ENCODE data around the gene BRD7.

The BRD7 gene

GRCh38 chr16:50320310-50320709, 48.5 kb downstream of the BRD7 start:
- no peak for DNase-seq (ENCODE audit: low spot score)

GRCh38 chr16:50318796-50319578, 49.8 kb downstream of the BRD7 start:
- no peak for DNase-seq (ENCODE audit: low spot score)

GRCh38 chr16:50316848-50317630, 51.7 kb downstream of the BRD7 start:
- DNase-seq (ENCODE audit: low spot score) = no peak

- DNase-seq (ENCODE audit: low spot score) = no peak
These were observed 52.5 kb downstream of the BRD7 start for GRCh38 chr16:50316102-50316847.

DNA sequence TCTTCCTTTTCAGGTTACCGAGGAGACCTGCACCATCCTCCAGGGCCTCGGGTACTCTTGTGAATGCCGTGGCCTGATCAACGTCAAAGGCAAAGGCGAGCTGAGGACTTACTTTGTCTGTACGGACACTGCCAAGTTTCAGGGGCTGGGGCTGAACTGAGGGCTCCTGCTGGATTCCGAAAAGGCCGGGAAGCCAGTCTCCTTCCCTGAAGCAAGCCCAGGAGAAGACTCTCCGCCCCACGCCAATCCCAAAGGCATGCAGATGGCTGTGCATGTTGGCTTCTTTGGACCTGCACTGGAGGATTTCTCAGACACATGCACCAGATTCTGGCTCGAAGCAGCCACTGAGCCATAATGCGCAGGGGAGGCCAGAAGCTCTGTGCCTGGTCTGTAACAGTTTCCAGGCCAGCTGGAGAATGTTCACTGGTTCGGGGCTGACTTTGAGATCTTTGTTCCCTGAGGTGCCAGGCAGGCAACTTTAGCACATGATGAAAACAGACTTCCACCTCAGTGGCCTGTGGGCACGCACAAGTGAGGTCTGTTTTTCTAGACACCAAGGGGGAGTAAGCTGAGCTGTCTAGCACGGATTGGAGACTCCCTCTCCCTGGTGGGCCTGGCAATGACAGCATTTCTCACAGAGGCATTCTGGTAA, 53.3 kb downstream of the BRD7 start:
- no peak for DNase-seq (ENCODE audit: low spot score)

DNA sequence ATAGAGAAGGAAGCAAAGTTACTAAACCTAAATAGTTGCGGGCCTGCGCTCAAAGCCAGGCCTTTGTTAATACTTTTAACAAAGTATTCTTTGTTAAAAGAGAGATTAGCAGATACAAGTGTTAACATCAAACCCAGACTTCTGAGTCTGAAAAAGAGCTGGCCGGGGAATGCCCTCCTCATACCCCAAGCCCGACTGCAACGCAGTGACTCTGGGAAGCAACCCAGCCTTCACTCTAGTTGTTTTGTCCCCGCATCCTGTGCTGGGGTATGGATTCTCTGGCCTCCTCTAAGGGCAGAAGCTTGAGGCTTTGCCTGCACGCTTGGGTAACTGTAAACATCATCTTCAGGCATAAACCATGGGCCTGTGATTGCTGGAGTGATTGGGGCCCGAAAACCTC, 54.1 kb downstream of the BRD7 start:
- DNase-seq (ENCODE audit: low spot score) = no peak

DNA sequence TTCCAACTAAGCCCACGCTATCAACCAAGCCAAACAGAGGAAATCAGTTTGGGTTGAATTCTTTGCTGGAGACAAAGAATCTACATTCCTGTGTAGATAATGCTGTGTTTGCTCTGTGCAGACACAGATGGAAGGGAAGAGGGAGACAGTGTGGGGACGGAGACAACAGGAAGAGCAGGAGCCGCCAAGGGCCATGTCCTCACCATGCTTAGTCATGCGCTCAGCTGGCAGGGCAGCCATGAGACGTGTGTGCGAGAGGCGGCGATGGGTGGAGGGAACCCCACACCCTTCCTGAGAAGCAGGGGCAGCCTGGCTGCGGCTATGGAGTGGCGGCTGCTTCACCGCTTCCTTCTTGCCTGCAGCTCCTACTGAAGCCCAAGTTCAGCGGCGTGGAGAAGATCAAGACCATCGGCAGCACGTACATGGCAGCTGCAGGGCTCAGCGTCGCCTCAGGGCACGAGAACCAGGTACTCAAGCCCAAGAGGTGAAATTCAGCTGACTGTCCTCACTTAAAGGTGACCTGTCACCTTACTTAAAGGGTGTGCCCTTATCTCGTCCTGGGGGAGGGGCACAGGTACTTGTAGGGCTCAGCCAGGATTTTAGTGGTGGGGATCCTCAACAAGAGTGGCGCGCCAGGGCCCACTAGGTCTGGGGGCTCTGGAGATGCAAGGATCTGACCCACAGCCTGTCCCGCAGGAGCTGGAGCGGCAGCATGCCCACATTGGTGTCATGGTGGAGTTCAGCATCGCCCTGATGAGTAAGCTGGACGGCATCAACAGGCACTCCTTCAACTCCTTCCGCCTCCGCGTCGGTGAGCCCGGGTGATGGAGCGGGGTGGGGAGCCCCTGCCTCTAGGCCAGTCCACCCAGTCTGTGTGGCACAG, 55.0 kb downstream of the BRD7 start:
- DNase-seq (ENCODE audit: low spot score) = peak; percentile 89

DNA sequence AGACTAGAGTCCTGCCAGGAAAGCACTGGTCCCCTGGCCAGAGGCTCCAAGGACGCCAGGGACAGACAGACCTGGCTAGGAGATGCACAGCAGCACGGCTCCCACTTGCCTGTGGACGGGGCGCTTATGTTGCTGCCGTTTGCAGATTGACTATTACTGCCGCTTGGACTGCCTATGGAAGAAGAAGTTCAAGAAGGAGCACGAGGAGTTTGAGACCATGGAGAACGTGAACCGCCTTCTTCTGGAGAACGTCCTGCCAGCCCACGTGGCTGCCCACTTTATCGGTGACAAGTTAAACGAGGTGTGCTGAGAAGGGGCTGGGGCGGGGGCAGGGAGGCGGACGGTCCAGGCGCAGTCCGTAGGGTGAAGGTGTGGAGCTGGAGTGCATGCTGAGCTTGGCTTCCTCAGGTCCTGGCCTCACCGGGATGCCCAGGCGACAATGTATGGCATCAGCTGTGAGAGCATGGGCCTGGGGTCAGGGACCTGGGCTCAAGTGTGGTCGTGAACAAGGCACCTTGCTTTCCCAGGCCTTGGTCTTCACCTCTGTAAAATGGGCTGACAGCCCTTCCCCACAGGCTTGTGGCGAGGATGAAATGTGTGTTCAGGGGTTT, 56.8 kb downstream of the BRD7 start:
- DNase-seq (ENCODE audit: low spot score) = no peak

DNA sequence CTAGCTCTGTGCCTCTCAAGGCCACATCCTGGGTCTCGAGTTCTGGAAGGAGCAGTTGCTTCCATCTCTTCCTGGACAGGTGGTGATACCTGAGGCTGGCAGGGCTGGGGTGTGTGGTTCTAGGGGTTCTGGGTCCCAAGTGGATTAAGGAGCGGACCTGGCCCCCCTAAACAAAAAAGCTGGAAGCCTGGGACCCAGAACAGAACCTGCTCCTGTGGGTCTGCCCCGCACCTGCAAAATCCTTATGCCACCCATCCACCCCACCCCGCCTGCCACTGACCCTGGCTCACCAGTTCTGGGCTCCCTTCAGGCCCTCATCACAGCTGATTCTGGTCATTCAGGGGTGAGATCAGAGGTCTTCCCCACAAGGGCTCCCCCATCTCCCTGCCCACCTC, 57.7 kb downstream of the BRD7 start:
- DNase-seq (ENCODE audit: low spot score) = no peak

DNA sequence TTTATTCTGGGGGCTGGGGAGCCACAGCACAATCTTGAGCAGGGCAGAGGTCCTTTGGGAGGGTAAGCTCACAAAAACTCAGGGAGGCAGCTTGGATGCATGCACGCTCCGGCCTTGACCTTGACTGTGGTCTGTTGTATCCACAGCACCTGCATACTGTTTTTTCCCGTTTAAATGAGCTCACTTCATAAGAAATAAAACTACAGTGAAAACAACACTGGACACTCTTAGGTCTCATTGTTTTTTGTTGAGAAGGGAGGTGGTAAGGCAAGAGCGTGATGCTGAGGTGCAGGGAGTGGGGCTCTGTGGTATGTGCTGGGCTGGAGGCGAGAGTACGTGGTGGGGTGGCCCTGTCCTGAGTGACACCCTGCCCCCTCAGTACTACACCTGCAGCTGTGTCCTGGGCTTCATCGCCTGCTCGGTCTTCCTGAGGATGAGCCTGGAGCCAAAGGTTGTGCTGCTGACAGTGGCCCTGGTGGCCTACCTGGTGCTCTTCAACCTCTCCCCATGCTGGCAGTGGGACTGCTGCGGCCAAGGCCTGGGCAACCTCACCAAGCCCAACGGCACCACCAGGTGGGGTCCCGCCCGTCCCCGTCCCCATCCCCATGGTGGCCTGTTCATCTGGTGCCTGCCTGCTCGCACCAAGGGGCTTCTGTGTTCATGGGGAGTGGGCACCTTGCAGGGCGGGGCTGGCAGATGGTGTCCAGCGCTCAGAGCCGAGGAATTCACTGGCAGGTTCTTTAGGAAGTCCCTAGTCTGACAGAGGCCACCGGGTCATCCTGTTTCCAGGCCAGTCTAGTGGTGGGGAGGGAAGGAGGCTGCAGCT, 58.3 kb downstream of the BRD7 start:
- no peak for DNase-seq (ENCODE audit: low spot score)

DNA sequence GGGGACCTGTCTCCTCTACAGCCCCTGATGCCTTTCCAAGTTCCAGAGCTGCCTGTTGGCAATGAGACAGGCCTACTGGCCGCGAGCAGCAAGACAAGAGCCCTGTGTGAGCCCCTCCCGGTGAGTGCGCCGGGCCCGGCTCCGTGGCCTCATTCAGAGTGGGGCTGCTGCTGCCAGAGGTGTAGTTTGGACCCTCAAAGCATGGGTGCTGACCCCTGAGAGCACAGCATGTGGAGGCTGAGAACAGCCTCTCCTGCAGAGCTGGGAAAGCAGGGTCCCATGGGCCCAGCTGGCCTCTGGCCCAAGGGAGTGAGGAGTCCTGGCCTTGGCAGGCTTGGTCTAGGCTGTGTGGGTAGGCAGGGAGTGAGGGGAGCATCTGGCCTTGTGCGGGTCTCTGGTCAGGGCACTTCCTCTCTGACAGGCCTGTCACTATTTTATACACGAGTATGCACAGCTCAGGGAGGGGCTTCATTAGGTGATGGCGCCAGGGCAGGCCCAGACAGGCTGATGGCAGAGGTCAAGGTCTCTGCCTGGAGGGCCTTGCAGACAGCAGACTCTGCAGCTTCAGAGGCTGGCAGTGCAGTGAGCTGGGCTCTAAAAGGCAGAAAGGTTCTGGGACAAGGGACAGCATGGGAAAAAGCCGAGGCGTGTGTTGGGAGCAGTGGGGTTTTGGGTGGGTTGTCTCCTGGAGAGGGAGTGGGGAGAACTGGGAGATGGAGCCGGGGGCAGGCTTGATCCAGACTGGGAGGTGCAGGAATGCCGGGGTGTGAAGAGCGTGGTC, 59.1 kb downstream of the BRD7 start:
- DNase-seq (ENCODE audit: low spot score) = no peak

DNA sequence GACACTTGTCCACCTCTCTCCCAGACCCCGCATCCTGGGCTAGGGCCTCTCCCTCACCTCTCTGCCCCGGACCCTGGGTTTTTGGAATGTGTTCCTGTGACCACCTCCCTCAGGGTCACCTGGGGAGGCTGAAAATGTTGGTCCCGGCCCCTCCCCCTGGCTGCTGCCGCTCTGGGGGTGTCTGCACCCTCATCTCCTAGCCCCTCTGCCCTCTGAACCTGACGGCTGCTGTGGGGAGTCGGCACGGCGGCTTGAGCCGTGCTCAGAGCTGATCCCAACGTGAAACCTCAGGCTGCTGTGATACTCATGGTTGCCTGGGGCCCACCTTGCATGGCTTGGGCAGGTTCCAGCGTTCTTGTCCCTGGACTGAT, 59.6 kb downstream of the BRD7 start:
- DNase-seq (ENCODE audit: low spot score) = no peak

DNA sequence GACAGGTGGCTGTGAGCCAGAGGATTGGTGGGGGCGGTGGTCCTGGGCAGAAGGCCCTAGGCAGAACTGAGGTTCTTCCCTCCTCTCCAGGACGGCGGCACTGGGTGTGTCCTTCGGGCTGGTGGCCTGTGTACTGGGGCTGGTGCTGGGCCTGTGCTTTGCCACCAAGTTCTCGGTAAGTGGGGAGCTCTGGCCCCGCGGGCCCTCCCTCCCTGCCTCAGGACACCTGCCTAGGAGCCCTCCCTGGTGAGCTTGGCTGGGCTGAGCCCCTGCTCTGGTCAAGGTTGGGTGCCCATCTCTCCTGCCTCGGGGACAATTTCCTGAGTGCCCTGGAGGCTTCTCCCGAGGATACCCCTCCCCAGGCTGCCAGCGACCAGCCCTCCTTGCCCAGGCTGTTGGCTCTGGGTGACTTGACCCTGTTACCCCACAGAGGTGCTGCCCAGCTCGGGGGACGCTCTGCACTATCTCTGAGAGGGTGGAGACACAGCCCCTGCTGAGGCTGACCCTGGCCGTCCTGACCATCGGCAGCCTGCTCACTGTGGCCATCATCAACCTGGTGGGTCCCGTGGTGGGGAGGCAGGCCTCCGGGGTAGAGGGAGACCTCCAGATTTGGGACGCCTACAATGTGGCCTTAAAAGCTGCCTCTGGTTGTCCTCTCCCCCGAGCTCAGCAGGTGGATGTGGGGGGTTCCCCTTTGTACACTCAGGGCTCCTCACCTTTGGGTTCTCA, 60.4 kb downstream of the BRD7 start:
- DNase-seq (ENCODE audit: low spot score) = no peak

GRCh38 chr16:50306287-50306686, 62.5 kb downstream of the BRD7 start:
- no peak for DNase-seq (ENCODE audit: low spot score)

DNA sequence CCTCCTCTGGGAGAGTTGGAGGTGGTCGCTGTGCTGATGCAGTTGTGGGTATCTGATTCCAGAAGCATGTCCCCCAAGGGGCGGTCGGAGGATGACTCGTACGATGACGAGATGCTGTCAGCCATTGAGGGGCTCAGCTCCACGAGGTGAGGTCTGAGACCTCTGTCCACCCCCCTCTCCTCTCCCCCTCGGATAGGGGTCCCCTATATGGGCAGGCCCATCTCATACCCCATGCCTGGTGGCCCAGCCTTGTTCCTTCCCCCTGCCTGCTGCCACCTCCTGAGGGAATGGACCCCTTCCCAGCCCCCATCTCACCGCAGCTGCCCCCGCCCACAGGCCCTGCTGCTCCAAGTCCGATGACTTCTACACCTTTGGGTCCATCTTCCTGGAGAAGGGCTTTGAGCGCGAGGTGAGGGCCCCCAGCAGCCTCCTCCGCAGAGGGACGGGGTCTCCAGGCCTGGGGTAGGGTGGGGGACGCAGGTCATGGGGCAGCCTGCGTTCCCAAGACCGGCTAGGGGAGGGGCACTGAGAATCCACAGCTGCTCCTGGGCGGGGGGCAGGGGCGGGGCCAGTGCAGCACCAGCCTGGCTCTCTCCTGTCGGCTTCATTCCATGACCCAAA, 63.2 kb downstream of the BRD7 start:
- DNase-seq (ENCODE audit: low spot score) = no peak

GRCh38 chr16:50304467-50305440, 64.0 kb downstream of the BRD7 start:
- DNase-seq (ENCODE audit: low spot score) = no peak

Data from hematopoietic multipotent progenitor cell treated with erythropoietin and hydrocortisone succinate and interleukin-3 and kit ligand, for 15 days (in vitro differentiated cells).